ENCODE measurements around the gene BHLHA15.

BHLHA15 gene

DNA sequence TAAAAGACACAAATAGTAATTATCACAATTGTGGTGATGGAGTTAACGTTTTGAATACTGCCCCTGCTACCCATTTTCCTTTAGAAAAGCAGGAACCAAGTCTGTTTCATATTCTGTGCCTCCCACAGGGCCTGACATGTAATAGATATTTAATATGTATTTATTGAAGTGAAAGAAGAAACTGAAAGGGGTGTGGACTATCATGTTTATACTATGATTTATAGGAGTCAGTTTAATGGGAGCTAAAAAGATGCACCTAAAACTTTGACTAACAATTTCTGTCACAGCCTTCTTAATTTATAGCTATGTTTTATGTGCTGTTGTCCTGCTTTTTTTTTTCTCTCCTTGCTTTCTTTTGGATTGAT, 24.1 kb upstream of the BHLHA15 start:
- no peak for DNase-seq (ENCODE audit: low spot score)

- no peak for DNase-seq (ENCODE audit: low spot score)
These were observed 21.7 kb upstream of the BHLHA15 start for GRCh38 chr7:98189559-98189958.

- DNase-seq (ENCODE audit: low spot score) = no peak
These were observed 19.4 kb upstream of the BHLHA15 start for GRCh38 chr7:98191668-98192431.

- DNase-seq (ENCODE audit: low spot score) = no peak
These were observed 18.3 kb upstream of the BHLHA15 start for GRCh38 chr7:98192781-98193457.

GRCh38 chr7:98193474-98194180, 17.6 kb upstream of the BHLHA15 start:
- DNase-seq (ENCODE audit: low spot score) = no peak

- DNase-seq (ENCODE audit: low spot score) = no peak
These were observed 17.1 kb upstream of the BHLHA15 start for GRCh38 chr7:98194186-98194585.

GRCh38 chr7:98194672-98195457, 16.4 kb upstream of the BHLHA15 start:
- no peak for DNase-seq (ENCODE audit: low spot score)

DNA sequence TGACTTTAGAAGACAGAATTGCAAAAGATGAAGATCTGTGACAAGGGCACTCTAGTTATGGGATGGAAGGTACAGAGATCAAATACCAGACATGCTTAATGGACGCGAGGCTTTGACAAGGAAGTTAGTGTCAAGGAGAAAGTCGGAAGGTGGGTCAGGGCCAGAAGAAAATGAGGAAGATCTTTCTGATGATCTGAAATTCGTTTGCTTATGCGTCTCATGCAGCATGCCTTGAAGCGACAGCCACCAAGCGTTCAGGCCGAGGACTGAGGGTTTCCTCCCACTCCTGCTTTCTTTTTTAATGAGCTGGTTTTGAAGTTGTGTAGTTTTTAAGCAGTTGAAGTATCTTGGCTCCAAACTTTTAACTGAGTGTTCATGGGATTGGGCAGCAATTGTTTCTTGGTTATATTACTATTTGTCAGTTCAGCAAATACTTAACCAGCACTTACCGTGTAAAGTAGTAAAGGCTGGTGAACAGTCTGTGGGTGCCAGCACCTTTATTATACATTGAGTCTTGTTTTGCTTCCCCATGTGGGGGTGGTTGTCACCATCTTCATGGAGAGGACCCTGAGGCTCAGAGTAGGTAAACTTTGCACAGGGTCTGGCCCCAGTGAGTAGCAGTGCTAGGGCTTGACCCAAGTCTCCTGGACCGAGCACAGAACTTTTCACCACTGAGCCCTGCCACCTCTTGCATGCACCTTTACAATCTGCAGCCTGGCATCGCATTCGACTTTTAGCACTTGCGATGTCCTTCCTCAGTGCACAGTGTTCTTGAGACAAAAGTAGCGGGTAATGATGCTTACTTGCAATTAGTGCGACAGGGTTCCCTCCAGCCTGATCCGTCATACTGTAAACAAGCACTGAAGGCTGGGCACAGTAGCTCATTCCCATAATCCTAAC, 14.3 kb upstream of the BHLHA15 start:
- DNase-seq (ENCODE audit: low spot score) = no peak

GRCh38 chr7:98199131-98199530, 12.1 kb upstream of the BHLHA15 start:
- no peak for DNase-seq (ENCODE audit: low spot score)

GRCh38 chr7:98200364-98200763, 10.9 kb upstream of the BHLHA15 start:
- no peak for DNase-seq (ENCODE audit: low spot score)

DNA sequence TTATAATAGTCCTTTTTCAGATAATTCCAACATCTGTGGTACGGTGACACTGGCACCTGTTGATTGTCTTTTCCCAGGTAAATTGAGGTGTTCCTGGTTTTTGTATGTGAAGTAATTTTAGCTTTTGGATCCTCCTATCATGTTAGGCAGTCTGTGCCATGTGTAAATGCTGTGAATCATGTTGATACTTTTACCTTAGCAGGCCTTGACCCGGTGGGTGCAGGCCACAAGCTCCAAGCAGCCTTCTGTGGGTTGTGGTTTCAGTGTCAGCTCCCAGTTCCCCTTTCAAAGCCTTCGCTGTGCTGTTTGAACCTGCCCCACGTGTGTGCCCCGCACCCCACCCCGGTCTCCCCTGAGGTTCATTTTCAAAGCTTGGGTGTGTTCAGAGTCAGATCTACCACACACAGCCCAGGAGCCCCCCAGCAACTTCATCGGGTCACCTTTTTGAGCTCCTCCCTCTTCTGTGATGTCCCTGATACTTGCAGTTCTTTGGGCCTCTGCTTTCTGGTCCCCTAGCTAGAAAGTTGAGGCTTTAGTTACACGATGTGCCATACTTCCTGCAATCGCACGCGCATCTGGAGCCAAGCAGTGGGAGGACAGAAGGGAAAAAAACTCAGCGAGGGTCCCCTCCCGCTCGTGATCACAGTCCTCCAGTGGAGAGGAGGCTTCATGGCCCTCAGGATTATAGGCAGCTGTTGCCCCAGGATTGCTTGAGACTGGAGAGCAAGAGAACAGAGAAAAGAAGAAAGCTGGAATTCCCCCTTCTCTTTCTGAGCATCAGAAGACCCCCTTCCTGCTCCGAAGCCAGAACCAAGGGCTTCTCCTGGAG, 8.7 kb upstream of the BHLHA15 start:
- peak; percentile 66 for DNase-seq (ENCODE audit: low spot score)

- DNase-seq (ENCODE audit: low spot score) = no peak
These were observed 7.8 kb upstream of the BHLHA15 start for GRCh38 chr7:98203261-98203963.

DNA sequence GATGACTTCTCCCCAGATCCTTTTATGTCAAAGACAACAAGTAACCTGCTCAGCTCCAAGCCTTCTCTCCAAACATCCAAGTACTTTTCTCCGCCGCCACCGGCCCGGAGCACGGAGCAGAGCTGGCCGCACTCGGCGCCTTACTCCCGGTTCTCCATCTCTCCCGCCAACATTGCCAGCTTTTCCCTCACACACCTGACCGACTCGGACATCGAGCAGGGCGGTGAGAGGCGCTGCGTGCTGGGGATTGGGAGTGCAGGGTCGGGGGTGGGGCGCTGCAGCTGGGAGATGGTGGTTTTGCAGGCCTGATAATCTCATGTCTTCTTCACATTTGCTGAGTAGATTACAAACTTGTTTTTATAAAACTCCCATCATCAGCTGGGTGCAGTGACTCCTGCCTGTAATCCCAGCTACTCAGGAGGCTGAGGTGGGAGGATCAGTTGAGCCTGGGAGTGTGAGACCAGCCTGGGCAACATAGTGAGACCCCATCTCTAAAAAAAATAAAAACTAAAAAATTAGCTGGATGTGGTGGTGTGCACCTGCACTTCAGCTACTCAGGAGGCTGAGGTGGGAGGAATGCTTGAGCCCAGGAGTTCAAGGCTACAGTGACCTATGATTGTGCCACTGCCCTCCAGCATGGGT, 7.2 kb upstream of the BHLHA15 start:
- DNase-seq (ENCODE audit: low spot score) = no peak

DNA sequence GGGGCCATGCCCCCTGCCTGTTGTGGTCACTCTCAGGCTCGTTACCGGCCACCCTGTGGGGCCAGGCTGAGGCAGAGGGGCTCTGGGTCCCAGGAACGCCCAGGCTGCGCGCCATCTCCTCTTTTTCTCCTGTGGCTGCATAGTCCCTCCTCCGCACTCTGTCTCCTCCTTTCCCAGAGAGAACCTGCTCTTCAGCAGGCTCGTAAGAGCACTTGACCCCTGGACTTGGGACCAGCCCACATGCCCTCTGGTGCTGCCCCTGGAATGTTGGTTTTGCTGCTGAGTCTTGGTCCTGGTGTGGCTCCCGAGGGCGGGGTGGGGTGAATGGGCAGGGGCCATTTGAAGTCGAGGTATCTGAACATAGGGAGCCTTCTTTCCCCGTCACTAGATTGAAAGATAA, 6.6 kb upstream of the BHLHA15 start:
- DNase-seq (ENCODE audit: low spot score) = no peak

DNA sequence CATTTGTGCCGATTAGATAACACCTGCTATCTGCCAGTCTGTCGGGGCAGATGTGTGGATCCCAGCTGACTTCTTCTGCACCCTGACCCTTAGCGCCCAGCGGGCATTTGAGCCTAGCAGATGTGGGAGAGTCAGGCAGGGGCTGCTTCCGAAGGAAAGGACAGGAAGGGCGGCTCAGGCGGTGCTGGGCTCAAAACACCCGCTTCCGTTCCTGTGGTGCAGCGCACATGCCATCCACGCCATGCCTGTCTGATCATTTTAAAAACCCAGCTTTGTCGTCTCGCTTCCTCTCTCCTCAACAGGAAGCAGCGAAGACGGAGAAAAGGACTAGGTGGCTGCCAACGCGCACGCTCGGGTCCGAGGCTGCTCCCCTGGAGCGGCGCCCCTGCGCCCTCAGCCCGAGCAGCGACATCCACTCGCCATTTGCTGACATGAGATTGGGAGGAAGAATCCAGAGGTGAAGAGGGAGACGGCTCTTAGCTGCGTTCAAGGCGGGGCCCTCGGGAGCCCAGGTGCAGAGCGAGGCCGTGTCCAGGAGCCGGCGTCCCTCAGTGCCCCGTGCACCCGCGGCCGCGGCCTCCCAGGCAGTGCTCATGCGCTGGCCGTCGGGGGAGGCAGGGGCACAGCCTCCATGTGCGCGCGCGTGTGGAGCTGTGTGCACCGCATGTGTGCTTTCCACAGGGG, 5.9 kb upstream of the BHLHA15 start:
- DNase-seq (ENCODE audit: low spot score) = no peak

- DNase-seq (ENCODE audit: low spot score) = no peak
These were observed 4.5 kb upstream of the BHLHA15 start for GRCh38 chr7:98206451-98207330.

DNA sequence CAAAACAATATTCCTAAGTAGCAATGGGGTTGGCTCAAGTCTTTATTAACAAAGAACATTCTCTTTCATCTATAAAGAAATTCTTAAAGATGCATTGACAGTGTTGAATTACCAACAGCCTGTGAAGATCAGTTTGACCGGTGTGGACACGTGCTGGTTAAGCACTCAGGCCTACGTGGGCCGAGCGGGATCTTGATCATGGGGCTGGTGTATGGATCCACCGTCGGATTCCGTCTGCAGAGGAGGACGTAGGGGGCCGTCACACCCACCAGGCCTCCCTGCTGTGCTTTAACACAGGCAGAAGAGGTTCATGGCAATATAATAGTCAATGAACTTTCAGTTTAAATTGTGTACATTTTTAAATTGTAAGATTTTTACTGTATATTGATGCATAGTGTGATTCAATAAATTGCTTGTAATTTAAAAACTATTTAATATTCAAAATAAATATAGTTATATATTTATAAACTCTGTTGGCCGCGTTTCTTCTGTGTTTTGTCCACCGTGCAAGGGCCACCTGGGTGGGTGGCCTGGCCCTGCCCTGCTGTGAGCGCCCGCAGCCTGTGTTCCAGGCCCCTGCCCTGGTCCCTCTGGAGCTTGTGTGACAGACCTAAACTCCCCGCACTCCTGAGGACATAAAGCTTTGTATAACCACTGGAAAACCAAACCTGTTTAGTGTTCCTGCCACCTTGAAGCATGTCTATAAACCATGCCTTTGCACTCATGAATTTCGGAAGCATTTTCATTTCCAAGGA, 1.9 kb upstream of the BHLHA15 start:
- DNase-seq (ENCODE audit: low spot score) = no peak
